HuH-7 (cell line): Measurements from ENCODE around the gene RRAGD.

ENCODE experiments used
- DNase-seq: peaks from one replicate; pipeline ENCODE4 v3.0.0; 2011; ENCODE audit warnings: low spot score

Gene RRAGD

GRCh38 chr6:89339565-89339964 lies 72.5 kb downstream of the RRAGD start:
- DNase-seq, result no peak

- no peak for DNase-seq
Observed at GRCh38 chr6:89335164-89335563, 76.9 kb downstream of the RRAGD start.

GRCh38 chr6:89330910-89331309 lies 81.2 kb downstream of the RRAGD start:
- no peak for DNase-seq

- DNase-seq, result no peak
Observed at GRCh38 chr6:89328976-89329375, 83.1 kb downstream of the RRAGD start.

DNA sequence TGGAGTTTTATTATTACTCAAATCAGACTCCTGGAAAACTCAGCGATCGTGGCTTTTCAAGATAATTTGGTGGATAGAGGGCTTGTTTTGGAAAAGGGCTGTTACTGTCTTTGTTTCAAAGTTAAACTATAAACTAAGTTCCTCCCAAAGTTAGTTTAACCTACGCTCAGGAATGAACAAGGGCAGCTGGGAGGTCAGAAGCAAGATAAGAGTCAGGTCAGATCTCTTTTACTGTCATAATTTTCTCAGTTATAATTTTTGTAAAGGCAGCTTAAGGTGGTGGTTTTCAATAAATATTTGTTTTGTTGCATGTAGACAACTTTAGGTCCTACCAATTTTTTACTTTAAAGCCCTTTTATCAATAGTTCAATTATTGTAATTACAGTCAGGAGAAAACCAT lies 87.8 kb downstream of the RRAGD start:
- DNase-seq, result no peak

DNA sequence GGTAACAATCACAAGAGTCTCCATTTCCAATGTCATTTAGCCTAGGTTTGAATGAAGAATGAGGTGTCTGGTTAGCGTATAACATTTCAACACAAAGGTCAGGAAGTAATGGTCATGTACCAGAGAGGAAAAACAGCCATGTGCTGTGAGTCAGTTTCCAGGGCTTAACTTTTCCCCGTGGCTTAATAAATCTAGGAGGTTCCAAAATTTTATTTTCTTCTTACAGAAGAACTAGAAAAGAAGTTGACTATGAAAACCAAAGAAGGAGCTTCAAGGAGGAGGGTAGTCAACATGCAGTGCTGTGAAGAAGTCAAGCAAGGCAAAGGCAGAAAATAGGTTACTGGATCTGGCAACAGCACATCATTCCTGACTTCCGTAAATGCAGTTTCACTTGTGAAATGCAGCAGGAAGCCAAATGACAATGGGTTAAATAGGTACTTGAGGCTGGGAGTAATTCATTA lies 88.5 kb downstream of the RRAGD start:
- DNase-seq, result no peak

- DNase-seq, result peak; percentile 39
Observed at GRCh38 chr6:89321131-89321970, 90.7 kb downstream of the RRAGD start.

- DNase-seq, result no peak
Observed at GRCh38 chr6:89320012-89320559, 92.0 kb downstream of the RRAGD start.

DNA sequence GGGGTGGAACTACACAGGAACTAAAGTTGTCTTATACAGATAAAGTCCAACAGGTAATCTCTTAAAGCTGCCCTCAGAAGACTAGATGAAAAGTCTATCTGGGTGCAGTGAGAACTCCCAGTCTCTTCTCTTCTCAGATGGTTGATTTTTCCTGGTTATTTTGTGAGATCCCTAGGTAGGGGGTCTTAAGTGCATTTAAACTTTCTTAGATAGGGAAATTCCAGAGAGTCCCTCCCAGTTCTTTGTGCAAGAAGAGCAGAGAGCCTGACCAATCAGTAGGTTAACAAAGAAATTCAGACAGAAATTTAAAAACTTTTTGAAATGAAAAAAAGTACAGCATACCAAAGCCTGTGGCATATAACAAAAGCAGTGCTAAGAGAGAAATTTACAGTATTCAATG lies 95.0 kb downstream of the RRAGD start:
- no peak for DNase-seq

GRCh38 chr6:89315249-89315885 lies 96.7 kb downstream of the RRAGD start, which contains the start of gene GABRR2:
TSS of gene GABRR2 (minus strand) at chr6:89315299. CDS start at chr6:89315165, 134 bp downstream.
- DNase-seq, result no peak

DNA sequence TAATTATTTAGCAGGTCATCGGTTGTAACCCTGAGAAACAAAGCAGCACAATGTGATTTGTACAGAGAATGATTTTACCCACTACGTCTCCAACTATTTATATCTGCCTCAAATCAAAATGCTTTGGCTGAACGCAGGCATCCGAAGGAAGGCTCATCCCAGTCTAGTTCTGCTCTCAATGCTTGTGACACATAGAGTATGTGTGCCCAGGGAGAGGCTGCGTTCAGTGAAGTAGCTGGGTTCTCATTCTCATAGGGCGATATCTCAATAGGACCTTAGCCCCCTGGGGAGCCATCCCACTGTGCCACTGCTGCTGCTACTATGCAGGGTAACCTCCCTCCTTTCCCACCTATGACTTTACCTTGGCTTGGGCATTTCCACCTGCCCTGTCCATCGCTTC lies 97.4 kb downstream of the RRAGD start:
- no peak for DNase-seq
